GM19395 (cell line): ENCODE results near the gene RERE.

Experiments used
- ATAC-seq: cut with Tn5 transposase; IDR thresholded peaks from one replicate; pipeline ENCODE4 v1.9.1; 2021; ENCODE audit warnings: mild to moderate bottlenecking, moderate library complexity; ENCODE audit not compliant: unreplicated experiment

Gene RERE

GRCh38 chr1:8345621-8346415 is 471.6 kb downstream of the RERE start:
- no peak for ATAC-seq

- no peak for ATAC-seq
Measured at GRCh38 chr1:8344893-8345507, 472.4 kb downstream of the RERE start.

- ATAC-seq = no peak
Measured at GRCh38 chr1:8343464-8344001, 473.9 kb downstream of the RERE start.

GRCh38 chr1:8343044-8343443 is 474.4 kb downstream of the RERE start:
- ATAC-seq = no peak

GRCh38 chr1:8342325-8342724 is 475.1 kb downstream of the RERE start:
- no peak for ATAC-seq

- no peak for ATAC-seq
Measured at GRCh38 chr1:8340448-8340847, 477.0 kb downstream of the RERE start.

- ATAC-seq = no peak
Measured at GRCh38 chr1:8339203-8339600, 478.2 kb downstream of the RERE start.

GRCh38 chr1:8338526-8339202 is 478.8 kb downstream of the RERE start:
- ATAC-seq = no peak

GRCh38 chr1:8337776-8338525 is 479.5 kb downstream of the RERE start:
- ATAC-seq = no peak

GRCh38 chr1:8335246-8335645 is 482.2 kb downstream of the RERE start:
- ATAC-seq = no peak

- no peak for ATAC-seq
Measured at GRCh38 chr1:8334106-8334851, 483.2 kb downstream of the RERE start.

GRCh38 chr1:8333246-8333987 is 484.0 kb downstream of the RERE start:
- ATAC-seq = no peak

GRCh38 chr1:8332806-8333205 is 484.6 kb downstream of the RERE start:
- no peak for ATAC-seq

- no peak for ATAC-seq
Measured at GRCh38 chr1:8330271-8331125, 486.9 kb downstream of the RERE start.

- ATAC-seq = no peak
Measured at GRCh38 chr1:8329858-8330257, 487.6 kb downstream of the RERE start.

- no peak for ATAC-seq
Measured at GRCh38 chr1:8329439-8329838, 488.0 kb downstream of the RERE start.

- ATAC-seq = no peak
Measured at GRCh38 chr1:8328271-8328670, 489.2 kb downstream of the RERE start.

- no peak for ATAC-seq
Measured at GRCh38 chr1:8326265-8326664, 491.2 kb downstream of the RERE start.

GRCh38 chr1:8325771-8326170 is 491.7 kb downstream of the RERE start:
- ATAC-seq = no peak
